Panc1 (cell line): ENCODE data around the gene ZNF575. TPM values are rescaled to one million over a fixed set of nuclear protein-coding genes. Genes with fewer than 3 reads are reported as not detected.
A peak's percentile ranks its signal among the peaks of the same experiment; 100 is the strongest.

Source experiments
- ATAC-seq: fragments of 200-7000 bp; cut with Tn5 transposase; 2 replicates; pipeline ENCODE4 v1.9.1; 2020; ENCODE audit warnings: mild to moderate bottlenecking, moderate library complexity
- BruUV-seq: library from RNA; stranded (reverse); fragments of 400-500 nt; replicated peaks from 2 replicates; lab custom pipeline; 2021; lab: Mats Ljungman, UMichigan
- CTCF ChIA-PET: fragments of 300-600 bp; sonication (Branson Sonifier 250); formaldehyde crosslinking; loops from one replicate; lab custom pipeline; 2022; ENCODE audit warnings: antibody characterized with exemption; lab: Charles Lee
- POLR2A ChIA-PET: fragments of 300-600 bp; sonication (Branson Sonifier 250); formaldehyde crosslinking; loops from one replicate; lab custom pipeline; 2022; ENCODE audit warnings: antibody characterized with exemption; lab: Charles Lee
- DNase-seq: peaks from one replicate; pipeline ENCODE4 v3.0.0-alpha.2; 2010; ENCODE audit warnings: low read depth, low spot score
- H3K27ac ChIP-seq: 2 replicates; pipeline ENCODE4 v1.5.1; 2011; ENCODE audit warnings: mild to moderate bottlenecking, low read length, inconsistent platforms
- H3K27me3 ChIP-seq: fragments of 200-500 bp; sonication (Bioruptor generic); 2 replicates; pipeline ENCODE4 v1.6.0; 2014; ENCODE audit warnings: low read length, inconsistent platforms; ENCODE audit not compliant: control insufficient read depth, insufficient read depth
- H3K36me3 ChIP-seq: fragments of 200-500 bp; sonication (Bioruptor generic); 2 replicates; pipeline ENCODE4 v1.5.1; 2014; ENCODE audit warnings: inconsistent platforms, mild to moderate bottlenecking, low read length, moderate library complexity; ENCODE audit not compliant: control insufficient read depth, insufficient read depth
- H3K4me1 ChIP-seq: 2 replicates; pipeline ENCODE4 v1.5.1; 2011; ENCODE audit warnings: inconsistent platforms, mild to moderate bottlenecking, low read length, moderate library complexity; ENCODE audit not compliant: control insufficient read depth, insufficient read depth
- H3K4me3 ChIP-seq, 2 experiments: 2 replicates each; pipeline ENCODE4 v1.5.1; 2011 to 2012; ENCODE audit warnings: low read depth in 2 of 2, low read length in 2 of 2, mild to moderate bottlenecking in 2 of 2, inconsistent platforms in 1 of 2, moderate library complexity in 1 of 2
- H3K9me3 ChIP-seq: fragments of 200-500 bp; sonication (Bioruptor generic); 2 replicates; pipeline ENCODE4 v1.5.1; 2014; ENCODE audit warnings: low read depth, mild to moderate bottlenecking, inconsistent platforms, low read length, moderate library complexity; ENCODE audit not compliant: control insufficient read depth, insufficient read depth
- POLR2AphosphoS5 ChIP-seq: IDR thresholded peaks from 2 replicates; pipeline ENCODE4 v1.6.1; 2012; ENCODE audit warnings: mild to moderate bottlenecking, low read depth, low read length, moderate library complexity
- SIN3A ChIP-seq: IDR thresholded peaks from 2 replicates; pipeline ENCODE4 v1.6.1; 2012; ENCODE audit warnings: low read depth, mild to moderate bottlenecking, low read length, moderate library complexity, borderline replicate concordance; ENCODE audit not compliant: insufficient read depth
- TCF7L2 ChIP-seq: IDR thresholded peaks from 2 replicates; pipeline ENCODE4 v1.6.1; 2011; ENCODE audit warnings: mild to moderate bottlenecking, low read depth, low read length, inconsistent platforms
- in situ Hi-C: cut with HindIII; loops from 2 replicates; pipeline ENCODE4 v1.10.0; 2016; ENCODE audit warnings: low sequenced_read_pairs, low pct_unique_long_range_greater_than_20kb
- intact Hi-C: fragments of 100-400 bp; cut with micrococcal nuclease; formaldehyde crosslinking; loops from one replicate; pipeline ENCODE4 v1.10.0; 2022; ENCODE audit not compliant: unreplicated experiment
- total RNA-seq: library from RNA; stranded (reverse); gene quantifications from one replicate; pipeline ENCODE4 v1.2.1, GENCODE V29; 2021; ENCODE audit not compliant: unreplicated experiment
- TF ChIP-seq, protein P1 (sequence below): fragments of 450-650 bp; IDR thresholded peaks from 2 replicates; pipeline ENCODE4 v1.5.1; 2017; ENCODE audit warnings: mild to moderate bottlenecking
- TF ChIP-seq, protein P2 (sequence below), 2 experiments: IDR thresholded peaks; 2 replicates each; pipeline ENCODE4 v1.6.1; 2011 to 2012; ENCODE audit warnings: low read depth in 2 of 2, control low read depth in 1 of 2, low read length in 1 of 2, mild to moderate bottlenecking in 1 of 2, moderate library complexity in 1 of 2; ENCODE audit not compliant: insufficient read depth in 1 of 2

The ZNF575 gene
- total RNA-seq, 1 experiment from 2014 or later: 1.9 TPM

DNA sequence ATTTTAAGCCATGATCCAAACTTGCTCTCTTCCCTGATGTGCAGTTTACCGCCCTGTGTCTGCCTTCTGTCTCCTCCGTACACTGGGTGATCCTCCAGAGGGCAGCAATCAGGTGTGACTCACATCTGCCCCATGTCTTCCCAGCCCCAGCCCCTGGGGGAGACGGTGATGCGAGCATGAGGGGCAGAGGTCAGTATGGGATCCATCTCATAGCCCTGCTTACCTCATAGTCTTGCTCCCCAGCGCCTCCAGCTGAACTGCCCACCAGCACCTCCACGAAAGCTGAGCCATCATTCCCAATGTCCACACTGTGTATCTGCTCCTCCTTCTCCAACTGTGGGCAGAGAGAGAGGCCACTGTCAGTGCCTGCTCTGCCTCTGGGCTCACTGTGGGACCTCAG is 27.7 kb downstream of the ZNF575 start:
- BruUV-seq: no TSS peak
- H3K27ac ChIP-seq: no peak overlapping the region
- ChIA-PET POLR2A (no interaction called here), CTCF (interaction anchor here (0.6 kb wide), 1 partner anchor 127 kb away, joined by 8 read pairs; no protein-coding TSS in a partner anchor)
- ATAC-seq (peak; percentile 68), DNase-seq (no peak)
- H3K9me3 ChIP-seq: no peaks in the 10 kb centered on the region
- no peaks in the 10 kb centered on the region for H3K36me3 ChIP-seq
- no peaks in the 10 kb centered on the region for H3K4me1 ChIP-seq
- in situ Hi-C loops (no loop called here), intact Hi-C loops (no loop called here)
- no peak overlapping the region for H3K4me3 ChIP-seq
- H3K27me3 ChIP-seq: no peaks in the 10 kb centered on the region
- no peak for TF ChIP-seq POLR2AphosphoS5
- no peak for TF ChIP-seq SIN3A
- TF ChIP-seq TCF7L2: no peak
- TF ChIP-seq, protein P1, sequence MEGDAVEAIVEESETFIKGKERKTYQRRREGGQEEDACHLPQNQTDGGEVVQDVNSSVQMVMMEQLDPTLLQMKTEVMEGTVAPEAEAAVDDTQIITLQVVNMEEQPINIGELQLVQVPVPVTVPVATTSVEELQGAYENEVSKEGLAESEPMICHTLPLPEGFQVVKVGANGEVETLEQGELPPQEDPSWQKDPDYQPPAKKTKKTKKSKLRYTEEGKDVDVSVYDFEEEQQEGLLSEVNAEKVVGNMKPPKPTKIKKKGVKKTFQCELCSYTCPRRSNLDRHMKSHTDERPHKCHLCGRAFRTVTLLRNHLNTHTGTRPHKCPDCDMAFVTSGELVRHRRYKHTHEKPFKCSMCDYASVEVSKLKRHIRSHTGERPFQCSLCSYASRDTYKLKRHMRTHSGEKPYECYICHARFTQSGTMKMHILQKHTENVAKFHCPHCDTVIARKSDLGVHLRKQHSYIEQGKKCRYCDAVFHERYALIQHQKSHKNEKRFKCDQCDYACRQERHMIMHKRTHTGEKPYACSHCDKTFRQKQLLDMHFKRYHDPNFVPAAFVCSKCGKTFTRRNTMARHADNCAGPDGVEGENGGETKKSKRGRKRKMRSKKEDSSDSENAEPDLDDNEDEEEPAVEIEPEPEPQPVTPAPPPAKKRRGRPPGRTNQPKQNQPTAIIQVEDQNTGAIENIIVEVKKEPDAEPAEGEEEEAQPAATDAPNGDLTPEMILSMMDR: no peak
- TF ChIP-seq, protein P2, sequence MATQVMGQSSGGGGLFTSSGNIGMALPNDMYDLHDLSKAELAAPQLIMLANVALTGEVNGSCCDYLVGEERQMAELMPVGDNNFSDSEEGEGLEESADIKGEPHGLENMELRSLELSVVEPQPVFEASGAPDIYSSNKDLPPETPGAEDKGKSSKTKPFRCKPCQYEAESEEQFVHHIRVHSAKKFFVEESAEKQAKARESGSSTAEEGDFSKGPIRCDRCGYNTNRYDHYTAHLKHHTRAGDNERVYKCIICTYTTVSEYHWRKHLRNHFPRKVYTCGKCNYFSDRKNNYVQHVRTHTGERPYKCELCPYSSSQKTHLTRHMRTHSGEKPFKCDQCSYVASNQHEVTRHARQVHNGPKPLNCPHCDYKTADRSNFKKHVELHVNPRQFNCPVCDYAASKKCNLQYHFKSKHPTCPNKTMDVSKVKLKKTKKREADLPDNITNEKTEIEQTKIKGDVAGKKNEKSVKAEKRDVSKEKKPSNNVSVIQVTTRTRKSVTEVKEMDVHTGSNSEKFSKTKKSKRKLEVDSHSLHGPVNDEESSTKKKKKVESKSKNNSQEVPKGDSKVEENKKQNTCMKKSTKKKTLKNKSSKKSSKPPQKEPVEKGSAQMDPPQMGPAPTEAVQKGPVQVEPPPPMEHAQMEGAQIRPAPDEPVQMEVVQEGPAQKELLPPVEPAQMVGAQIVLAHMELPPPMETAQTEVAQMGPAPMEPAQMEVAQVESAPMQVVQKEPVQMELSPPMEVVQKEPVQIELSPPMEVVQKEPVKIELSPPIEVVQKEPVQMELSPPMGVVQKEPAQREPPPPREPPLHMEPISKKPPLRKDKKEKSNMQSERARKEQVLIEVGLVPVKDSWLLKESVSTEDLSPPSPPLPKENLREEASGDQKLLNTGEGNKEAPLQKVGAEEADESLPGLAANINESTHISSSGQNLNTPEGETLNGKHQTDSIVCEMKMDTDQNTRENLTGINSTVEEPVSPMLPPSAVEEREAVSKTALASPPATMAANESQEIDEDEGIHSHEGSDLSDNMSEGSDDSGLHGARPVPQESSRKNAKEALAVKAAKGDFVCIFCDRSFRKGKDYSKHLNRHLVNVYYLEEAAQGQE (IDR thresholded peaks at IDR 0.05; ENCODE audit: insufficient read depth in 1 of 2, low read depth in 2 of 2, low read length in 1 of 2): no peak

DNA sequence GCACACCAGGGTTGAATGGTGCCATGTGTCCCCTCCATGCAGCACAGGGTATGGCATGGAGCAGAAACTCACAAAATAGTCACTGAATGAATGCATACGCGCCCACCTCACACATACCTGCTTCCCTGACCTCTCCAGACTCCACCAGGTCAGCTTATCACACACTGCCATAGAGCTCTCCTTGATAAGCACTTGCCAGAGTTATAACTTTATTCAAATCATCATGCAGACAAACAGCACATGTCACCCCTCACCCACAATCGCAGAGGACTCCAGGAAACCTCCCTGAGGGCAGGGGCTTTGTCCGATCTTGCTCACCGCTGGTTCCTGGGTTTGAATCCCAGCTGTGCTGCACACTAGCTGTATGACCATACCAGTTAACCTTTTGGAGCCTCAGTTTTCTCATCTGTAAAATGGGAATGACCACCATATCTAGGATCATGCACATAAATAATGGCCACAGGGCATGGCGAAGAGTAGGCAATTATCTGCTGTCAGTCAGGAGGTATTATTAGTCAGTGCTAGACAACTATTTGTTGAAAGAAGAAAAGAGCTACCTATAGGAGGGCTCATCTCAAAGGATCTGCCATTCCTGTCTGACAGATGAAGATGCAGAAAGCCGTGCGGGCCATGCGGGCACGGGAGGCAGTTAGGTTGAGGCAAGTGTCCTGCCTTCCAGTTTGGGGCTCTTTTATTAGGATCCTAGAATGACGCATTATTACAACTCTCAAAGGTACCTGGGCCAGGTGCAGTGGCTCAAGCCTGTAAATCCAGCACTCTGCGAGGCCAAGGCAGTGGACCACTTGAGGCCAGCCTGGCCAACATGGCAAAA is 28.4 kb downstream of the ZNF575 start:
- H3K4me3 ChIP-seq: no peak overlapping the region
- H3K4me1 ChIP-seq: no peaks in the 10 kb centered on the region
- in situ Hi-C loops: no loop called here
- ATAC-seq: no peak
- H3K27ac ChIP-seq: no peak overlapping the region
- no peaks in the 10 kb centered on the region for H3K9me3 ChIP-seq
- H3K27me3 ChIP-seq: no peaks in the 10 kb centered on the region
- no peak for TF ChIP-seq POLR2AphosphoS5
- TF ChIP-seq, protein P2 (IDR thresholded peaks at IDR 0.05; ENCODE audit: insufficient read depth in 1 of 2, low read depth in 2 of 2, low read length in 1 of 2): no peak
- TF ChIP-seq, protein P1: no peak
- no peak for TF ChIP-seq SIN3A
- no peak for DNase-seq
- CTCF ChIA-PET: interaction anchor here (0.6 kb wide), 1 partner anchor 126 kb away, joined by 8 read pairs; no protein-coding TSS in a partner anchor
- H3K36me3 ChIP-seq: no peaks in the 10 kb centered on the region
- POLR2A ChIA-PET: no interaction called here
- intact Hi-C loops: no loop called here
- BruUV-seq: no TSS peak
